ENCODE results near the gene GET3.

- TF ChIP-seq MAX (IDR thresholded peaks at IDR 0.05) (no peak), TEAD4 (IDR thresholded peaks at IDR 0.05) (no peak)
Observed at GRCh38 chr19:12787458-12787857, 50.2 kb downstream of the GET3 start.
